Omental fat pad (tissue), 4 donors: ENCODE results near the gene PKP3. TPM values are rescaled to one million over a fixed set of nuclear protein-coding genes. Genes with fewer than 3 reads are reported as not detected.
"Not testable (repeated sequence)": the region's sequence is repeated elsewhere in the genome, so short reads cannot be mapped to it uniquely, and the experiment has no call there.

ENCODE experiments used
- ATAC-seq: fragments of 150-250 bp; one replicate; pipeline ENCODE4 v1.9.1; 2016; ENCODE audit warnings: mild to moderate bottlenecking, moderate library complexity; ENCODE audit not compliant: low FRiP score
- DNase-seq: peaks from one replicate; pipeline ENCODE4 v3.0.0-alpha.2; 2019; ENCODE audit warnings: low spot score
- total RNA-seq, 4 donors: library from RNA; depleted of rRNA; stranded (reverse); fragments of >200 nt; gene quantifications; one replicate each; pipeline ENCODE4 v1.1.0, GENCODE V29; 2016
- TF ChIP-seq, protein P1 (sequence below), 3 donors: fragments of 450-650 bp; IDR thresholded peaks; one replicate each; pipeline ENCODE4 v1.5.1; 2016 to 2017; ENCODE audit warnings: antibody characterized with exemption in 3 of 3, mild to moderate bottlenecking in 3 of 3, moderate library complexity in 2 of 3

PKP3 gene
- total RNA-seq, 4 donors from 2014 or later: 0.09 to 0.96 (median 0.95) TPM; not detected in 1

DNA sequence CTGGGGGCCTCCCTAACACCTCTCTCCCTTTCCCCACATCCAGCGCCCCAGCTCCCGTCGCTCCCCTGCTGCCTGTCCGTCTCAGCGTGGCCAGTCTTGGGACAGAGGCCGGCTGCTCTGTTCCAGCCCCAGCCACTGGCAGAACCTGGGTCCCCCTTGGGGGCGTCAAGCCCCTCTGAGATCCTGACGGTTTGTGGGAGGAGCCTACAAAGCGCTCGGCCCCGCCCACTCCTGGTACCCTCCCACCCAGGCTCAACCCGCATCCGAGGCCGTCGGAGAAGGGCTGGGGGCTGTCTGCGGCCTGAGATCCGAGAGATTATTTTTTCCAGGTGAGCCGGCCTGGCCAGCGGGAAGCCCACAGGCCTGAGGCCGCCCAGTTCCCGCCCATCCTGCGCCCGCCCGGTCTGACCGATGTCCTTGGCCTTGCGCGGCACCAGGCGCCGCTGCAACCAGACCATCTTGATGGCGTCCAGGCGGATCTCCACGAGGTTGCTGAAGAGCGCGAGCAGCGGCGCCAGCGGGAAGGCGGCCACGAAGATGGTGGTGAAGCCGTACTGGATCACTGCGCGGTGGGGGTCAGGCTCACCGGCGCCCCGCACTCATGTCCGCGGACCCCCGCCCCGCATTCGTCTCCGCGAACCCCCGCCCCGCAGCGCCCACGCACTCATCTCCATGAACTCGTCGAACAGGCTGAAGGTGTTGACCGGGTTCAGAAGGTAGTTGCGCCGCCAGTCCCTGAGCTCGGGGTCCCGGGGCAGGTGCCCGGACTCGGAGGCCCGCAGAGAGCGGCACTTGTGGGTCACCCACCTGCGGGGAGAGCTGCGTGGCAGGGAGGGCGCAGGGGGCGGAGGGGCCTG lies 26.3 kb downstream of the PKP3 start:
- ATAC-seq: no peak

DNA sequence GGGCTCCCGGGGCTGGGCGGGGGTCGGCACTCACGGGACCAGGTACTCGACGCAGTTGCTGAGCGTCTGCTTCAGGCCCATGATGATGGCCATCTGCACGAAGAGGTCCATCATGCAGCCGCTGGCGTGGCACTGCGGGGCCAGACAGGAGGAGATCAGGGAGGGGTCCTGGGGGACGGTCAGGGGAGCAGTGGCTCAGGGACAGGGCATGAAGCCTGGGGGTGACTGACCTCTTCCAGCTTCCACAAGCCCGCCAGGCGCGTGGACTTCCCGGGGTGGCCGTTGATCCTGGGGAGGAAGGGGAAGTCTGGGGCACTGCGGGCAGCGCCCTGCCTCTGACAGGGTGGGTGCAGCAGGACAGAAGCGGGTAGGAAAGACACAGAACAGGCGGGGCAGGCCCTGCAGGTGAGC lies 26.9 kb downstream of the PKP3 start:
- no peak for ATAC-seq
- TF ChIP-seq, protein P1, sequence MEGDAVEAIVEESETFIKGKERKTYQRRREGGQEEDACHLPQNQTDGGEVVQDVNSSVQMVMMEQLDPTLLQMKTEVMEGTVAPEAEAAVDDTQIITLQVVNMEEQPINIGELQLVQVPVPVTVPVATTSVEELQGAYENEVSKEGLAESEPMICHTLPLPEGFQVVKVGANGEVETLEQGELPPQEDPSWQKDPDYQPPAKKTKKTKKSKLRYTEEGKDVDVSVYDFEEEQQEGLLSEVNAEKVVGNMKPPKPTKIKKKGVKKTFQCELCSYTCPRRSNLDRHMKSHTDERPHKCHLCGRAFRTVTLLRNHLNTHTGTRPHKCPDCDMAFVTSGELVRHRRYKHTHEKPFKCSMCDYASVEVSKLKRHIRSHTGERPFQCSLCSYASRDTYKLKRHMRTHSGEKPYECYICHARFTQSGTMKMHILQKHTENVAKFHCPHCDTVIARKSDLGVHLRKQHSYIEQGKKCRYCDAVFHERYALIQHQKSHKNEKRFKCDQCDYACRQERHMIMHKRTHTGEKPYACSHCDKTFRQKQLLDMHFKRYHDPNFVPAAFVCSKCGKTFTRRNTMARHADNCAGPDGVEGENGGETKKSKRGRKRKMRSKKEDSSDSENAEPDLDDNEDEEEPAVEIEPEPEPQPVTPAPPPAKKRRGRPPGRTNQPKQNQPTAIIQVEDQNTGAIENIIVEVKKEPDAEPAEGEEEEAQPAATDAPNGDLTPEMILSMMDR (IDR thresholded peaks at IDR 0.05): no peak
- DNase-seq: no peak

More for the DNA sequence above, 26.3 kb downstream of the PKP3 start:
- DNase-seq: peak; percentile 9
- TF ChIP-seq, protein P1 (IDR thresholded peaks at IDR 0.05): no peak

DNA sequence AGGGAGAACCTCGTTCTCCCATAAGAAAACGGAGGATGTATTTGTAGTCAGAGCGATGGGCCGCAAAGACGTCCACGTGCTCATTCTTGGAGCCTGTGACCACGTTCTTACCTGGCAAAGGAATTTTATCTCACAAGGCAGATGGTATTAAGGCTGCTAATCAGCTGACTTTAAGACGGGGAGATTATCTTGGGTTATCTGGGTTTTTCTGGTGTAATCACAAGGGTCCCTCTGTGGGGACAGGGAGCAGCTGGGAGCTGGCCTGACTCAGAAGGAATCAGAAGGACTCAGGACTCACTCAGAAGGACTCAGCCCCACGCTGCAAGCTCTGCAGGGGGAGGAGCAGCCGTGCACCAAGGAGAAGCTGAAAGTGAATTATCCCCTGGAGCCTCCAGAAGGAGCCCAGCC lies 28.2 kb downstream of the PKP3 start:
- ATAC-seq (no peak), DNase-seq (no peak)
- TF ChIP-seq, protein P1 (IDR thresholded peaks at IDR 0.05): no peak

DNA sequence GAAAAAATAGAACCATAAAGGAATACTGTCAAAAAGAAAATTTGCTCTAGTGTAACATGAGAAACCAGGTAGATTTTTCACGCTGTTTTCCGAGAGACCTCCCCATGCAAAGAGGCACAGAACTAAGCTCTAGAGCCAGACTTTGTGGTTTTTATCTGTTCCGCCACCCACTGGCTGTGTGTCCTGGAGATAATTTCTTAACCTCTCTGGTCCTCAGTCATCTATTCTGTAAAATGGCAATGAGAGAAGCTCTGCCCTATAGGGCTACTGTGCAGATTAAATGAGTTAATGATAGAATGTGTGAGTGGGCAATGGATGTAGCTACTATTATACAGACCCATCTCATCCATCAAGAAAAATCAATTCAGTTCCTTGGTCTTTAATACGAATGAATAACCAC lies 30.2 kb downstream of the PKP3 start:
- DNase-seq (peak; percentile 13), ATAC-seq (no peak)
- TF ChIP-seq, protein P1 (IDR thresholded peaks at IDR 0.05): no peak

DNA sequence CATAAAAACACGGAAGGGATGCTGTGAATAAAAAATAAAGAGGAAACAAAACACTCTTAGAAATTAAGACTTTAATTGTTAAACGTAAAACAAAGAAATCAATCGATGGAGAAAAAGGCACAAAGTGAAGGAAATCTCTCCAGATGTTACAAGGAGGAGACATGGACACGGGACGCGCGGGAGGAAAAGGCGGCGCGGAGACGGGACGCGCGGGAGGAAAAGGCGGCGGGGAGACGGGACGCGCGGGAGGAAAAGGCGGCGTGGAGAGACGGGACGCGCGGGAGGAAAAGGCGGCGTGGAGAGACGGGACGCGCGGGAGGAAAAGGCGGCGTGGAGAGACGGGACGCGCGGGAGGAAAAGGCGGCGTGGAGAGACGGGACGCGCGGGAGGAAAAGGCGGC lies 30.8 kb downstream of the PKP3 start:
- peak; percentile 9 for DNase-seq
- ATAC-seq: not testable (repeated sequence)

DNA sequence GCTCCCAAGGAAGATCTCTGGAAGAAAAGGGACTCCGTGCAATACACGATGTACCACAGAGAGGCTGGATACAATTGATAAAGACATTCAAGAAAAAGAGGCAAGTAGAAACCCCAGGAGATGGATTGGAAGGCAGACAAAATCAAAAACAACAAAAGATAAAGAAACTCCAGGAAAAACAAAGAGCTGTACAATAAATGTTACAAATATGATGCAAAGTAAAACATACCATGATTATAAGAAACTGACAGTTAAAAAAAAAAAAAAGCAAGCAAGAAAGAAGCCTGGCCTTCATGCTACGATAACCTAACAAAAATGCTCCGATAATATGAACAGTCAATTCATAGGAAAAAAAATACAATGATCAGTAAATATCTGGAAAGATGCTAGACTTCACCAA lies 31.3 kb downstream of the PKP3 start:
- ATAC-seq: no peak
- DNase-seq: no peak
- TF ChIP-seq, protein P1 (IDR thresholded peaks at IDR 0.05): no peak

DNA sequence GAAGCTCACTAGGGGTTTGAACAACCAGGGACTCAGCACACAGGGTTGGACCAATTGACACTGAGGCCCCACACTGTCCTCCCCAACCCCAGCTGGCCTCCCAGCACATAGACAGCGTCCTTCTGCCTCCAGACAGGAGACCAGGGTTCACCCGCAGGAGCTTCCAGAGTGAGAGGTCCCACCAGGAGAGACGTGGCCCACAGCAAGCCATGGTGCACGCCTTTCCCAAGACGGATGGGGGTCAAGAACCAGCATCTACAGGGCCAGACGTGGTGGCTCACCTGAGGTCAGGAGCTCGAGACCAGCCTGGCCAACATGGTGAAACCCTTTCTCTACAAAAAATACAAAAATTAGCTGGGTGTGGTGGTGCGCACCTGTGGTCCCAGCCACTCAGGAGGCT lies 32.8 kb downstream of the PKP3 start:
- DNase-seq (no peak), ATAC-seq (no peak)
- TF ChIP-seq, protein P1 (IDR thresholded peaks at IDR 0.05): no peak
